K562 (cell line): Measurements from ENCODE around the gene HPS4.

Source experiments
- ZNF197 ChIP-seq: fragments of 200-800 bp; sonication (Bioruptor generic); IDR thresholded peaks from 2 replicates; pipeline ENCODE4 v1.6.1; 2016; ENCODE audit warnings: low read depth, missing genetic modification characterization, missing compliant biosample characterization
- TF ChIP-seq, protein P1 (sequence below): sonication (generic); formaldehyde crosslinking; IDR thresholded peaks from 2 replicates; pipeline ENCODE4 v1.8.0; 2022; ENCODE audit warnings: missing genetic modification reagents, mild to moderate bottlenecking, borderline replicate concordance
- TF ChIP-seq, protein P2 (sequence below): sonication (generic); formaldehyde crosslinking; IDR thresholded peaks from 2 replicates; pipeline ENCODE4 v1.8.1; 2022; ENCODE audit warnings: missing genetic modification reagents
- TF ChIP-seq, protein P3 (sequence below): sonication (generic); formaldehyde crosslinking; IDR thresholded peaks from 2 replicates; pipeline ENCODE4 v1.8.0; 2023; ENCODE audit warnings: mild to moderate bottlenecking, missing genetic modification reagents

DNA sequence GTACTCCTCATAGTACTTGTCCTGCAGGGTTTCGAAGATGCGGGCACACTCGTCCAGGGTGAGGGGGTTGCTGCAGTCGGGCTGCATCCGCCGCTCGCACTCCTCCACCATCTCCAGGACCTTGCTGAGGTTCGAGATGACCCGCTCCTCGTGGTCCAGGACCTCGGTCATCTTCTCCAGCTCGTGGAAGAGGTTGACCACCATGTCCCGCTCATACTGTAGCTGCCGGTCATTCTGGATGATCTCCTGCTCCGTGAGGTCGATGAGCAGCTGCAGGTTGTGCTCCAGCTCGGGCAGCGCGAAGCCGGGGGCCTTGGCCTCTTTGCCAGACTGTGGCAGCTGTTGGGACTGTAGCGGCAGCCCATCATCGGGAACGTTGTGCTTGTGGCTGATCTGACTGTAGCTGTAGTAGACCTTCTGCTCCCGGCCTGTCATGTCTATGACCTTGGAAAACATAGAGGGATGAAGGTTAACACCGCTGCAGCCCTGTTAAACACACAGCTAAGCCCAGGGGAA, 15.7 kb upstream of the HPS4 start:
- TF ChIP-seq, protein P1, sequence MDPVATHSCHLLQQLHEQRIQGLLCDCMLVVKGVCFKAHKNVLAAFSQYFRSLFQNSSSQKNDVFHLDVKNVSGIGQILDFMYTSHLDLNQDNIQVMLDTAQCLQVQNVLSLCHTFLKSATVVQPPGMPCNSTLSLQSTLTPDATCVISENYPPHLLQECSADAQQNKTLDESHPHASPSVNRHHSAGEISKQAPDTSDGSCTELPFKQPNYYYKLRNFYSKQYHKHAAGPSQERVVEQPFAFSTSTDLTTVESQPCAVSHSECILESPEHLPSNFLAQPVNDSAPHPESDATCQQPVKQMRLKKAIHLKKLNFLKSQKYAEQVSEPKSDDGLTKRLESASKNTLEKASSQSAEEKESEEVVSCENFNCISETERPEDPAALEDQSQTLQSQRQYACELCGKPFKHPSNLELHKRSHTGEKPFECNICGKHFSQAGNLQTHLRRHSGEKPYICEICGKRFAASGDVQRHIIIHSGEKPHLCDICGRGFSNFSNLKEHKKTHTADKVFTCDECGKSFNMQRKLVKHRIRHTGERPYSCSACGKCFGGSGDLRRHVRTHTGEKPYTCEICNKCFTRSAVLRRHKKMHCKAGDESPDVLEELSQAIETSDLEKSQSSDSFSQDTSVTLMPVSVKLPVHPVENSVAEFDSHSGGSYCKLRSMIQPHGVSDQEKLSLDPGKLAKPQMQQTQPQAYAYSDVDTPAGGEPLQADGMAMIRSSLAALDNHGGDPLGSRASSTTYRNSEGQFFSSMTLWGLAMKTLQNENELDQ, result no peak
- no peak for TF ChIP-seq ZNF197 (CRISPR knock-in tag)
- TF ChIP-seq, protein P2, sequence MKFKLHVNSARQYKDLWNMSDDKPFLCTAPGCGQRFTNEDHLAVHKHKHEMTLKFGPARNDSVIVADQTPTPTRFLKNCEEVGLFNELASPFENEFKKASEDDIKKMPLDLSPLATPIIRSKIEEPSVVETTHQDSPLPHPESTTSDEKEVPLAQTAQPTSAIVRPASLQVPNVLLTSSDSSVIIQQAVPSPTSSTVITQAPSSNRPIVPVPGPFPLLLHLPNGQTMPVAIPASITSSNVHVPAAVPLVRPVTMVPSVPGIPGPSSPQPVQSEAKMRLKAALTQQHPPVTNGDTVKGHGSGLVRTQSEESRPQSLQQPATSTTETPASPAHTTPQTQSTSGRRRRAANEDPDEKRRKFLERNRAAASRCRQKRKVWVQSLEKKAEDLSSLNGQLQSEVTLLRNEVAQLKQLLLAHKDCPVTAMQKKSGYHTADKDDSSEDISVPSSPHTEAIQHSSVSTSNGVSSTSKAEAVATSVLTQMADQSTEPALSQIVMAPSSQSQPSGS (CRISPR knock-in tag), result no peak
- TF ChIP-seq, protein P3, sequence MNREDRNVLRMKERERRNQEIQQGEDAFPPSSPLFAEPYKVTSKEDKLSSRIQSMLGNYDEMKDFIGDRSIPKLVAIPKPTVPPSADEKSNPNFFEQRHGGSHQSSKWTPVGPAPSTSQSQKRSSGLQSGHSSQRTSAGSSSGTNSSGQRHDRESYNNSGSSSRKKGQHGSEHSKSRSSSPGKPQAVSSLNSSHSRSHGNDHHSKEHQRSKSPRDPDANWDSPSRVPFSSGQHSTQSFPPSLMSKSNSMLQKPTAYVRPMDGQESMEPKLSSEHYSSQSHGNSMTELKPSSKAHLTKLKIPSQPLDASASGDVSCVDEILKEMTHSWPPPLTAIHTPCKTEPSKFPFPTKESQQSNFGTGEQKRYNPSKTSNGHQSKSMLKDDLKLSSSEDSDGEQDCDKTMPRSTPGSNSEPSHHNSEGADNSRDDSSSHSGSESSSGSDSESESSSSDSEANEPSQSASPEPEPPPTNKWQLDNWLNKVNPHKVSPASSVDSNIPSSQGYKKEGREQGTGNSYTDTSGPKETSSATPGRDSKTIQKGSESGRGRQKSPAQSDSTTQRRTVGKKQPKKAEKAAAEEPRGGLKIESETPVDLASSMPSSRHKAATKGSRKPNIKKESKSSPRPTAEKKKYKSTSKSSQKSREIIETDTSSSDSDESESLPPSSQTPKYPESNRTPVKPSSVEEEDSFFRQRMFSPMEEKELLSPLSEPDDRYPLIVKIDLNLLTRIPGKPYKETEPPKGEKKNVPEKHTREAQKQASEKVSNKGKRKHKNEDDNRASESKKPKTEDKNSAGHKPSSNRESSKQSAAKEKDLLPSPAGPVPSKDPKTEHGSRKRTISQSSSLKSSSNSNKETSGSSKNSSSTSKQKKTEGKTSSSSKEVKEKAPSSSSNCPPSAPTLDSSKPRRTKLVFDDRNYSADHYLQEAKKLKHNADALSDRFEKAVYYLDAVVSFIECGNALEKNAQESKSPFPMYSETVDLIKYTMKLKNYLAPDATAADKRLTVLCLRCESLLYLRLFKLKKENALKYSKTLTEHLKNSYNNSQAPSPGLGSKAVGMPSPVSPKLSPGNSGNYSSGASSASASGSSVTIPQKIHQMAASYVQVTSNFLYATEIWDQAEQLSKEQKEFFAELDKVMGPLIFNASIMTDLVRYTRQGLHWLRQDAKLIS (CRISPR knock-in tag), result no peak
